Liver (tissue), 9 donors: ENCODE measurements around the gene COL24A1. TPM values are rescaled to one million over a fixed set of nuclear protein-coding genes. Genes with fewer than 3 reads are reported as not detected.

Experiments used
- DNase-seq: peaks from one replicate; pipeline ENCODE4 v3.0.0-alpha.2; 2017; ENCODE audit warnings: low spot score
- H3K27ac ChIP-seq, 2 donors: one replicate each; pipeline ENCODE4 v1.7.0; 2013; ENCODE audit warnings: inconsistent platforms in 2 of 2, low read length in 2 of 2, control low read depth in 1 of 2, low read depth in 1 of 2, mild to moderate bottlenecking in 1 of 2
- H3K27me3 ChIP-seq, 4 donors: one replicate each; pipeline versions ENCODE4 v1.6.1 to v1.7.0; 2013; ENCODE audit warnings: low read length in 3 of 4, inconsistent platforms in 1 of 4, mild to moderate bottlenecking in 1 of 4, moderate library complexity in 1 of 4; ENCODE audit not compliant: control insufficient read depth in 4 of 4, insufficient read depth in 4 of 4
- H3K36me3 ChIP-seq, 4 donors: one replicate each; pipeline versions ENCODE4 v1.6.1 to v1.7.0; 2013; ENCODE audit warnings: low read length in 3 of 4, mild to moderate bottlenecking in 3 of 4, low read depth in 1 of 4, moderate library complexity in 1 of 4; ENCODE audit not compliant: control insufficient read depth in 4 of 4, insufficient read depth in 3 of 4
- H3K4me1 ChIP-seq, 4 donors: one replicate each; pipeline versions ENCODE4 v1.6.1 to v1.7.0; 2013; ENCODE audit warnings: low read length in 3 of 4, mild to moderate bottlenecking in 3 of 4, moderate library complexity in 1 of 4; ENCODE audit not compliant: control insufficient read depth in 4 of 4, insufficient read depth in 4 of 4
- H3K4me3 ChIP-seq, 3 donors: one replicate each; pipeline versions ENCODE4 v1.6.1 to v1.7.0; 2013; ENCODE audit warnings: low read length in 3 of 3, control low read depth in 1 of 3, low read depth in 1 of 3, mild to moderate bottlenecking in 1 of 3
- H3K9ac ChIP-seq, 2 donors: one replicate each; pipeline ENCODE4 v1.7.0; 2013; ENCODE audit warnings: low read length in 2 of 2, mild to moderate bottlenecking in 2 of 2, moderate library complexity in 2 of 2, control low read depth in 1 of 2, low read depth in 1 of 2
- H3K9me3 ChIP-seq, 4 donors: one replicate each; pipeline versions ENCODE4 v1.6.1 to v1.7.0; 2013; ENCODE audit warnings: low read length in 3 of 4; ENCODE audit not compliant: control insufficient read depth in 4 of 4
- ATF3 ChIP-seq: IDR thresholded peaks from 2 replicates; pipeline ENCODE4 v1.6.1; 2016; ENCODE audit warnings: antibody characterized with exemption
- CTCF ChIP-seq: fragments of 150-350 bp; IDR thresholded peaks from 2 replicates; pipeline ENCODE4 v1.5.1; 2017; ENCODE audit warnings: improper control_type of control experiment, low read depth, low read length; ENCODE audit not compliant: missing input control
- EGR1 ChIP-seq, 2 donors: IDR thresholded peaks; 2 replicates each; pipeline ENCODE4 v1.6.1; 2016 to 2018; ENCODE audit warnings: antibody characterized with exemption in 2 of 2, low read depth in 2 of 2
- FOXA1 ChIP-seq: IDR thresholded peaks from 2 replicates; pipeline ENCODE4 v1.6.1; 2016; ENCODE audit warnings: antibody characterized with exemption
- FOXA2 ChIP-seq: IDR thresholded peaks from 2 replicates; pipeline ENCODE4 v1.6.1; 2016; ENCODE audit warnings: antibody characterized with exemption
- GABPA ChIP-seq, 2 donors: IDR thresholded peaks in 1 of 2; conservative IDR thresholded peaks in 1 of 2; 2 replicates each; pipeline ENCODE4 v1.6.1; 2016; ENCODE audit warnings: antibody characterized with exemption in 2 of 2, mild to moderate bottlenecking in 1 of 2, moderate library complexity in 1 of 2
- HNF4G ChIP-seq: IDR thresholded peaks from 2 replicates; pipeline ENCODE4 v1.6.1; 2016; ENCODE audit warnings: antibody characterized with exemption
- MAX ChIP-seq: IDR thresholded peaks from 2 replicates; pipeline ENCODE4 v1.6.1; 2016; ENCODE audit warnings: antibody characterized with exemption
- NR2F2 ChIP-seq: IDR thresholded peaks from 2 replicates; pipeline ENCODE4 v1.6.1; 2016; ENCODE audit warnings: antibody characterized with exemption
- RAD21 ChIP-seq, 2 donors: IDR thresholded peaks; 2 replicates each; pipeline ENCODE4 v1.6.1; 2016; ENCODE audit warnings: antibody characterized with exemption in 2 of 2, mild to moderate bottlenecking in 2 of 2
- REST ChIP-seq: IDR thresholded peaks from 2 replicates; pipeline ENCODE4 v1.6.1; 2016; ENCODE audit warnings: antibody characterized with exemption, mild to moderate bottlenecking
- RXRA ChIP-seq, 2 donors: IDR thresholded peaks; 2 replicates each; pipeline ENCODE4 v1.6.1; 2017 to 2018; ENCODE audit warnings: antibody characterized with exemption in 2 of 2, mild to moderate bottlenecking in 1 of 2
- SP1 ChIP-seq: IDR thresholded peaks from 2 replicates; pipeline ENCODE4 v1.6.1; 2018; ENCODE audit warnings: antibody characterized with exemption, mild to moderate bottlenecking
- TAF1 ChIP-seq: conservative IDR thresholded peaks from 2 replicates; pipeline ENCODE4 v1.6.1; 2016; ENCODE audit warnings: antibody characterized with exemption, mild to moderate bottlenecking
- YY1 ChIP-seq: IDR thresholded peaks from 2 replicates; pipeline ENCODE4 v1.6.1; 2016; ENCODE audit warnings: antibody characterized with exemption, mild to moderate bottlenecking
- ZBTB33 ChIP-seq: IDR thresholded peaks from 2 replicates; pipeline ENCODE4 v1.6.1; 2016; ENCODE audit warnings: antibody characterized with exemption
- WGBS: extraction: QIAGEN DNeasy Blood & Tissue Kit; methylation state at CpG from one replicate; pipeline ENCODE4 v1.1.7; 2013; 5-methylcytosine and 5-hydroxymethylcytosine counted together
- polyA plus RNA-seq, 2 donors: library from polyadenylated mRNA; stranded (reverse) in 1 of 2; unstranded in 1 of 2; fragments of 200-250 nt in 1 of 2; fragments of >200 nt in 1 of 2; fragmentation: Nextera tagmentation in 1 of 2; extraction: Ambion mirVana in 1 of 2; gene quantifications; one replicate each; pipeline versions ENCODE4 v1.2.1 to v1.2.3, GENCODE V29; 2013 to 2015
- total RNA-seq, 2 donors: library from RNA; depleted of rRNA; stranded (reverse); fragments of >200 nt; gene quantifications; one replicate each; pipeline ENCODE4 v1.2.3, GENCODE V29; 2014
- donor health status: healthy.
- donor health status: healthy.
- donor health status: healthy.
- donor health status: healthy.
- donor health status: healthy.

COL24A1 gene
- total and polyA plus RNA-seq, 4 donors, result under 0.01 to 0.28 (median 0.01) TPM; not detected in 1

- no peak for DNase-seq
- no peaks in the 10 kb centered on the region for H3K36me3 ChIP-seq
- no peaks in the 10 kb centered on the region for H3K4me1 ChIP-seq
- no peaks in the 10 kb centered on the region for H3K27me3 ChIP-seq
- no peak for TF ChIP-seq FOXA2
- TF ChIP-seq CTCF, result no peak
- TF ChIP-seq NR2F2, result no peak
- no peak for TF ChIP-seq FOXA1
- TF ChIP-seq MAX, result no peak
- no peak for TF ChIP-seq REST
- TF ChIP-seq ATF3, result no peak
- no peak for TF ChIP-seq SP1
- TF ChIP-seq HNF4G, result no peak
- no peak for TF ChIP-seq GABPA (IDR thresholded peaks at IDR 0.05 in 1 of 2, conservative IDR thresholded peaks at IDR 0.05 in 1 of 2)
- TF ChIP-seq EGR1 (IDR thresholded peaks at IDR 0.05; ENCODE audit: low read depth in 2 of 2), result no peak
- no peak for TF ChIP-seq TAF1
- no peak for TF ChIP-seq YY1
- no peak for TF ChIP-seq RXRA (IDR thresholded peaks at IDR 0.05)
- no peak for TF ChIP-seq ZBTB33
- WGBS, result 73% methylated on average over 4 of the region's 4 CpGs
- H3K9me3 ChIP-seq, result peaks cover 0 to 1% (median 0%) of the 10 kb centered on the region in 4 donors
- H3K4me3 ChIP-seq, result no peak overlapping the region
- H3K9ac ChIP-seq, result no peak overlapping the region
- no peak overlapping the region for H3K27ac ChIP-seq
These were observed 179.9 kb downstream of the COL24A1 start for GRCh38 chr1:85976516-85977205.

GRCh38 chr1:85975912-85976371 lies 180.6 kb downstream of the COL24A1 start:
- TF ChIP-seq RAD21 (IDR thresholded peaks at IDR 0.05), result no peak
- no peak overlapping the region for H3K27ac ChIP-seq
- no peaks in the 10 kb centered on the region for H3K27me3 ChIP-seq
- 59% methylated on average over 5 of the region's 5 CpGs for WGBS
- no peaks in the 10 kb centered on the region for H3K4me1 ChIP-seq
- no peak overlapping the region for H3K9ac ChIP-seq
- no peaks in the 10 kb centered on the region for H3K36me3 ChIP-seq
- H3K4me3 ChIP-seq, result no peak overlapping the region
- H3K9me3 ChIP-seq, result peaks cover 0 to 1% (median 0%) of the 10 kb centered on the region in 4 donors
- no peak for DNase-seq
